ENCODE results near the gene TPCN2. TPM values are rescaled to one million over a fixed set of nuclear protein-coding genes. Genes with fewer than 3 reads are reported as not detected.

The TPCN2 gene
- total and polyA plus RNA-seq, 2 of the 4 experiments (the other 2 are of a cell fraction) = 3.4 to 8.0 TPM

GRCh38 chr11:69134957-69135356 lies 86.2 kb downstream of the TPCN2 start:
- no peaks in the 10 kb centered on the region for H4K20me1 ChIP-seq (ENCODE audit: insufficient read depth, low read length)
- in situ Hi-C loops (cut with MboI; ENCODE audit: low sequenced_read_pairs) = no loop called here

More at GRCh38 chr11:69134957-69135356, 86.2 kb downstream of the TPCN2 start:
- no peak overlapping the region for H2BK15ac ChIP-seq (ENCODE audit: low read depth, low read length)
- TF ChIP-seq MXI1 (IDR thresholded peaks at IDR 0.05; ENCODE audit: borderline replicate concordance, low read depth, low read length) (no peak), FOS (IDR thresholded peaks at IDR 0.05; ENCODE audit: low read depth, low read length) (no peak), BHLHE40 (IDR thresholded peaks at IDR 0.05; ENCODE audit: low read depth, low read length) (no peak), USF2 (IDR thresholded peaks at IDR 0.05; ENCODE audit: low read depth, low read length) (no peak), RAD21 (IDR thresholded peaks at IDR 0.05; ENCODE audit: low read length) (no peak), MAZ (IDR thresholded peaks at IDR 0.05; ENCODE audit: borderline replicate concordance, low read depth, low read length) (no peak), CEBPB (IDR thresholded peaks at IDR 0.05; ENCODE audit: low read depth, low read length) (no peak), SMC3 (IDR thresholded peaks at IDR 0.05; ENCODE audit: low read depth, low read length) (no peak), CHD1 (IDR thresholded peaks at IDR 0.05; ENCODE audit: low read depth, low read length) (no peak), NFE2L2 (IDR thresholded peaks at IDR 0.05; ENCODE audit: low read depth, low read length) (no peak), MAFK (IDR thresholded peaks at IDR 0.05; ENCODE audit: low read depth, low read length) (no peak), RCOR1 (IDR thresholded peaks at IDR 0.05; ENCODE audit: insufficient replicate concordance, low read length) (no peak), CTCF (conservative IDR thresholded peaks at IDR 0.05; ENCODE audit: low read depth, low read length) (no peak), POLR2A (IDR thresholded peaks at IDR 0.05; ENCODE audit: low read depth, low read length) (no peak), RFX5 (IDR thresholded peaks at IDR 0.05; ENCODE audit: low read depth, low read length) (no peak)
- TF ChIP-seq, protein P1, sequence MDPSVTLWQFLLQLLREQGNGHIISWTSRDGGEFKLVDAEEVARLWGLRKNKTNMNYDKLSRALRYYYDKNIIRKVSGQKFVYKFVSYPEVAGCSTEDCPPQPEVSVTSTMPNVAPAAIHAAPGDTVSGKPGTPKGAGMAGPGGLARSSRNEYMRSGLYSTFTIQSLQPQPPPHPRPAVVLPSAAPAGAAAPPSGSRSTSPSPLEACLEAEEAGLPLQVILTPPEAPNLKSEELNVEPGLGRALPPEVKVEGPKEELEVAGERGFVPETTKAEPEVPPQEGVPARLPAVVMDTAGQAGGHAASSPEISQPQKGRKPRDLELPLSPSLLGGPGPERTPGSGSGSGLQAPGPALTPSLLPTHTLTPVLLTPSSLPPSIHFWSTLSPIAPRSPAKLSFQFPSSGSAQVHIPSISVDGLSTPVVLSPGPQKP (IDR thresholded peaks at IDR 0.05; ENCODE audit: borderline replicate concordance, low read depth, low read length) = no peak
- H3K18ac ChIP-seq (ENCODE audit: low read depth, low read length) = no peak overlapping the region
- H3K56ac ChIP-seq (ENCODE audit: extremely low read depth, insufficient read depth, low read length) = no peak overlapping the region
- ChIA-PET CTCF (no interaction called here), POLR2A (ENCODE audit: unreplicated experiment) (no interaction called here)
- H3K4ac ChIP-seq (ENCODE audit: low read depth, low read length) = no peak overlapping the region
- peaks cover 2% of the 10 kb centered on the region; the same call in 1 of the 2 replicates for H3K4me1 ChIP-seq (ENCODE audit: control insufficient read depth, insufficient read depth, low read length)
- dilution Hi-C loops (cut with HindIII; ENCODE audit: low sequenced_read_pairs, unreplicated experiment) = no loop called here
- no peaks in the 10 kb centered on the region for H3K27me3 ChIP-seq (ENCODE audit: control insufficient read depth, insufficient read depth, low read length)
- peaks cover 5% of the 10 kb centered on the region; the same call in 1 of the 2 replicates for H3K9me1 ChIP-seq (ENCODE audit: insufficient read depth, low read length)
- no peak overlapping the region for H2BK5ac ChIP-seq (ENCODE audit: low read depth, low read length, poor library complexity, severe bottlenecking)
- no peak overlapping the region for H3K14ac ChIP-seq (replicated peaks; ENCODE audit: low read depth, low read length)
- 100% methylated on average over 3 of the region's 8 CpGs; no CpG with 5 or more reads in 1 of the 2 experiments for WGBS, 2 experiments (ENCODE audit: extremely low coverage in 2 of 2, insufficient read length in 1 of 2)
- H2AK9ac ChIP-seq (replicated peaks; ENCODE audit: low read depth, low read length, poor library complexity) = no peak overlapping the region
- H3K9me3 ChIP-seq (ENCODE audit: control insufficient read depth, insufficient read depth, low read length) = peaks cover 3% of the 10 kb centered on the region
- H3K9ac ChIP-seq (ENCODE audit: low read depth, low read length) = no peak overlapping the region
- no peak for DNase-seq
- H2BK120ac ChIP-seq (ENCODE audit: low read depth, low read length) = no peak overlapping the region
- H4K8ac ChIP-seq (ENCODE audit: low read depth in 2 of 2, low read length in 2 of 2) = no peak overlapping the region
- H2AK5ac ChIP-seq (ENCODE audit: low read depth, low read length) = no peak overlapping the region
- no peaks in the 10 kb centered on the region for H3K36me3 ChIP-seq (ENCODE audit: control insufficient read depth, insufficient read depth, low read length)
- no peak overlapping the region for H3K23ac ChIP-seq (ENCODE audit: low read depth, low read length)
- no peaks in the 10 kb centered on the region for H3K79me1 ChIP-seq (ENCODE audit: low read depth in 1 of 2, low read length in 2 of 2)
- no peak overlapping the region for H4K91ac ChIP-seq (ENCODE audit: insufficient read depth, low read depth, low read length)
- no peak overlapping the region for H3K4me3 ChIP-seq (ENCODE audit: insufficient read depth, low read depth, low read length)
- H4K5ac ChIP-seq (ENCODE audit: low read depth, low read length) = no peak overlapping the region
- no peak overlapping the region for H3K27ac ChIP-seq (ENCODE audit: insufficient read depth, low read length)
- ATAC-seq (ENCODE audit: low read depth) = no peak
- H3K4me2 ChIP-seq (ENCODE audit: low read depth, low read length) = no peak overlapping the region
- H2BK20ac ChIP-seq (ENCODE audit: low read depth, low read length) = no peak overlapping the region
- intact Hi-C loops (cut with micrococcal nuclease) = loop anchor here (10.0 kb wide), 1 partner anchor 160 kb away; the partner anchor contains the start of gene MYEOV
- no TSS peak for BruUV-seq (replicated peaks)
- no peak overlapping the region for H2AFZ ChIP-seq (replicated peaks; ENCODE audit: low read length, poor library complexity)

All from IMR-90 (cell line).